GM19351 (cell line): Measurements from ENCODE around the gene SFRP5.

ENCODE experiments used
- ATAC-seq: cut with Tn5 transposase; IDR thresholded peaks from one replicate; pipeline ENCODE4 v1.9.1; 2021; ENCODE audit warnings: mild to moderate bottlenecking, moderate library complexity; ENCODE audit not compliant: unreplicated experiment

The SFRP5 gene

GRCh38 chr10:97788552-97789442 lies 17.0 kb upstream of the SFRP5 start:
- no peak for ATAC-seq

DNA sequence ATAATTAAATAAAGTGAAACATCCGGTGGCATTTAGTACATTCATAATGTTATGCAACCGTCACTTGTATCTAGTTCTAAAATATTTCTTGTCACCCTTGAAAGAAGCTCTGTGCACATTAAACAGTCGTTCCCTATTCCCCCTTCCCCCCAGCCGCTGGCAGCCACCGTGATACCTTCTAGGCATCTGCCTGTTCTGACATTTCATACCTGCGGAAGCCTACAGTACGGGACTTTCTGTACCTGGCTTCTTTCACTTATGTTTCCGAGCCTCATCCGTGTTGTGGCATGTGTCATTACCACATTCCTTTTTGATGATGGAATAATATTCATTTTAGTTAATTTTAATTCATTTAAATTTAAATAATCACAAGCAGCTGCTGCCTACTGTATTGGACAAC lies 13.9 kb upstream of the SFRP5 start:
- no peak for ATAC-seq

DNA sequence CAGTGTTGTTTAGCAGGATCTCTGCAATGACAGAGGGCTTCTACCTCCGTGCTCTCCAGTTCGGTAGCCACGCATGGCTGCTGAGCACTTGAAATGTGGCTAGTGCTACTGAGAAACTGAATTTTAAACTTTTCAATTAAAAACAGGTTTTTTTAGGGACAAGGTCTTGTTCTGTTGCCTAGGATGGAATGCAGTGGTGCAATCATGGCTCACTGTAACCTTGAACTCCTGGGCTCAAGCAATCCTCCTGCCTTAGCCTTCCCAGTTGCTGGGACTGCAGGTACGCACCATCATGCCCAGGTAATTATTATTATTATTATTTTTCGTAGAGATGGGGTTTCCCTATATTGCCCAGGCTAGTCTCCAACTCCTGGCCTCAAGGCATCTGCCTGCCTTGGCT lies 13.4 kb upstream of the SFRP5 start:
- no peak for ATAC-seq

- ATAC-seq = no peak
These were observed 12.5 kb upstream of the SFRP5 start for GRCh38 chr10:97784200-97784810.

GRCh38 chr10:97782455-97783228 lies 10.8 kb upstream of the SFRP5 start:
- ATAC-seq = no peak

DNA sequence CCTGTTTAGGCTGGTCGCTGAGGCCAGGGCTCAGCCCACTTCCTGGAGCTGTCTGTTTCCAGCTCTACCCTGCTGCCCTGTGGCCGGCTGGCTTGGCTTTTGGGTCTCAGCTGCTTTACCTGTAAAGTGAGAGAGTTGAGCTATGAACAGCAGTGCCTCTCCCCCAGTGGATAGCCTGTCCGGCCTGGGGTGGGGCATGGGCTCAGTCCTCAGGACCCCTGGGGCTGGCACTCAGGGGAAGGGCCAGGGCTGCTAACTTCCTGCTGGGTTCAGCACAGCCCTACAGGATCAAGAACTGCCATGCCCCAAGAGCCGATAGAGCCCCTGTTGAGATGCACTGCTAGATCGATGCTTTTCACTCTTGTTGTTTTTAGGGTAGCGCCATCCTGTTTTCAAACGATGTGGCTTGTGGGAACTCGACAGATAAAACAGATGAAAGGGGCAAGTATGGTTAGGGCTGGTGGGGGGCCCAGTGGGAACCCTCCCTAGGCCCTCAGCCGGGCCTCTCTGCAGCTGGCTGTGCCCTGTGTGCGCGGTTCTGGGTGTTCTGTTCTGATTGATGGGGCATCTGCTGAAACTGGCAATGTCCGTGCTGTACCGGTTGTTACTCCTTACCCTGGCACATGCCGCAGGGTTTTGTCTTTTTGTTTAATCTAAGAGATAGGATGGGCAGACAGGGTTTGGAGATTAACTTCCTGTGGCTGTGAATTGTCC lies 10.0 kb upstream of the SFRP5 start:
- ATAC-seq = no peak

GRCh38 chr10:97780841-97781617 lies 9.2 kb upstream of the SFRP5 start:
- ATAC-seq = no peak

GRCh38 chr10:97779975-97780374 lies 8.2 kb upstream of the SFRP5 start:
- ATAC-seq = no peak

DNA sequence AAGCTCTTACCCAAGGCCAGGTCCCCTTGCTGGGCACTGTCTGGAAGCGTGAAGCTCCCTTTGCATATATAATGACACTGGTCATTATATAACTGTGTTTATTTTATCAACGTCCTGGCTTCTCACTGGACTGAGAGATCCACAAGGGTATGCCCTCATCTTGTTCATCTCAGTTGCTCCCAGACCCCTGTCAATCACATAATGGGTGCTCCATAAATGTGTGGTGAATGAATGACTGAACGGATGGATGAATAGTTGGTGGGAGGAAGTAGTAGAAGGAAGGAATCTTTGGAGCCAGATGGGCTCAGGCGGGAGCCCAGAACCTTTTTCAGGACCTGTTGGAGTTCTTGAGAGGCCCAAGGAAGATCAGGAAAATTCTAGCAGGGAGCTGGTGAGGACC lies 7.7 kb upstream of the SFRP5 start:
- ATAC-seq = no peak

DNA sequence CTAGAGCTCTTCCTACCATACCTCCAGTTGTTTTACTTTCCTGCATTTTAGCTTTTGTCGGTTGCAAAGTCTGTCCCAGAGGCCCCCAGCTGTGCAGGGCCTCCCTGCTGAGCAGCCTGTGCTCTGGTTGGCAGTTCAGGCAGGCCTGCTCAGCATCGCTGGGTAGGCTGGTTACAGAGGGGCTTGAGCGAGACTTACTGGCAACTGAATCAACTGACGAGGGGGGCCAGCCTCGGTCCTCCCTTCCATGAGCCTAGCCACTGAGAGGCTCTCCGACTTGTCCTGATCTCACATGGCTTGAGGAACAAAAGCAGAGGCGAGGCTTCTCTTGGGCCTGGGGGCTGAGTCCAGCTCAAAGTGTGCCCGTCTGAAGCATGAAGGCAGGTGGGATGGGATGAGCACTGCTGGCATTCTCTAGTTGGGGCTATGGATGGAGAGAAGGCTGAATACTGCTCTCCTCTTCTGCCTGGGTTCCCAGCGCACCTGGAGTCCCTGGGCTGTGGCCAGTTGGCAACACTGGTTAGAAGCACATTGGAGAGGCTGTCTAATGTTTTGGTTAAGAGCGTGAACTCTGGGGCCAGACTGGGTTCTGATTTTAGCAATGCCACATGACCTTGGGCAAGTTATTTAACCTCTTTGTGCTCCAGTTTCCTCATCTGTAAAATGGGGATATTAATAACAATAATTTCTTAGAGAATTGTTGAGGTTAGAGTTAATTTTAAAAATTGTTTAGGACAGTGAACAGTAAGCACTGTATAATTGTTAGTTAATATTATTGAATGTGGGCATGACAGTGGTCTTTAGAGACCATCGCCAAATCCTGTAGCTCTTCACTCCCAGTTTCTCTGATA lies 6.9 kb upstream of the SFRP5 start:
- no peak for ATAC-seq

DNA sequence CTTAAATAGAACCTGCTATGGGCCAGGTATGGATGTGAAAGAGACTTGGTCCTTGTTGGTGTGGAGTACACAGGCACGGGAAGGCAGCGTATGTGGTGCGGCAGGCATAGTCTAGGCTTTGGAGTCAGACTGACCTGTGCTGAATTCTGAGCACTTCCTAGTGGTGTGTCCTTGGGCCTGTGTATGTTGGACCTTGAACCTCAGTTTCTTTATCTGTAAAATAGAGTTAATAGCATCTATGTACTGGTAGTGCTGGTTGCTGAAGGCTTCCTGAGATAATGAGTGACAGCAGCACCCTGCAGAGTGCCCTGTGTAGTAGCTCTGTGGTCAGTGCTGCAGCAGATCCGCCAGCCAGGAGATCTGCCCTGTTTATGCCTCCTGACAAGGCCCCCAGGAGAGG lies 5.3 kb upstream of the SFRP5 start:
- no peak for ATAC-seq

DNA sequence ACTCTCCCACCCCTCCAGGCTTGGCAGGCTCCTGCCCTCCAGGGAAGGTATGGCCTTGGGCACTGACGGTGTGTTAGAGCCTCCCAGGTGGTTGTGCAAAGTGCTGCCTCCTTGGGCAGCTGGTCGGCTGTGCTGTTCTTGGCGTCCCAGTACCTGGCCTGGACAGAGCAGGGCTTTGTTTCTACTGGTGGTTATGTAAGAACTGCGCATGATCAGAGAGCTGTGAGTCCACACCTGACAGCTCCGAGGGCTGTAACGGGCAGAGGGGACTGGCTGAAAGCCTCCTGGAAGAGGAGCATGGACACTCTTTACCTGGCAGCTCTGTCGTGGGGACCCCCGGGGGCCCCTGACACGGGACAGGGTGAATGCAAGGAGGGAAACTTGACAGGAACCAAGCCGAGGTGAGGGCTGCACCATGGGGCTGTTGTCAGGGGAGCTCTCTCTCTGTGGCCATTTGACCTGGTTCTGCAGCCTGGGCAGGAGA lies 3.1 kb upstream of the SFRP5 start:
- ATAC-seq = no peak

DNA sequence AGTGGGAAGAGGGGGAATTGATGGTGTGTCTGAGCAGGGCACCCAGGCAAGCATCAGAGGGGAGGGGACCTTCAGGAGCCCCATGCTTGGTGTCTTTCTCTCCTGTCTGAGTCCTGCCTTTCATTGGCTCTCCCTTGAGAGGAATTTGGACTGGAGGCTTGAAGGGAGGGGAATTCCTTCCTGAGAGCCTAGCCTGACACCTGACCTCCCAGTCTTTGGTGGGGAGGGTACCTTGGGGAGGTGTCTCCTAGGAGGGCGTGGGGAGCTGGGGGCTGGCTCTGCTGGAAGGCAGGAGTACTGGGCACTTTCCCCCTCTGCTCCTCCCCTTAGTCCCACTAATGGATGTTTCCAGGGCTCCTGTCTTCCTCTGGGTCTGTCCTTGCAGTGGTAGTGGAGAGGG lies 1.3 kb upstream of the SFRP5 start:
- no peak for ATAC-seq

DNA sequence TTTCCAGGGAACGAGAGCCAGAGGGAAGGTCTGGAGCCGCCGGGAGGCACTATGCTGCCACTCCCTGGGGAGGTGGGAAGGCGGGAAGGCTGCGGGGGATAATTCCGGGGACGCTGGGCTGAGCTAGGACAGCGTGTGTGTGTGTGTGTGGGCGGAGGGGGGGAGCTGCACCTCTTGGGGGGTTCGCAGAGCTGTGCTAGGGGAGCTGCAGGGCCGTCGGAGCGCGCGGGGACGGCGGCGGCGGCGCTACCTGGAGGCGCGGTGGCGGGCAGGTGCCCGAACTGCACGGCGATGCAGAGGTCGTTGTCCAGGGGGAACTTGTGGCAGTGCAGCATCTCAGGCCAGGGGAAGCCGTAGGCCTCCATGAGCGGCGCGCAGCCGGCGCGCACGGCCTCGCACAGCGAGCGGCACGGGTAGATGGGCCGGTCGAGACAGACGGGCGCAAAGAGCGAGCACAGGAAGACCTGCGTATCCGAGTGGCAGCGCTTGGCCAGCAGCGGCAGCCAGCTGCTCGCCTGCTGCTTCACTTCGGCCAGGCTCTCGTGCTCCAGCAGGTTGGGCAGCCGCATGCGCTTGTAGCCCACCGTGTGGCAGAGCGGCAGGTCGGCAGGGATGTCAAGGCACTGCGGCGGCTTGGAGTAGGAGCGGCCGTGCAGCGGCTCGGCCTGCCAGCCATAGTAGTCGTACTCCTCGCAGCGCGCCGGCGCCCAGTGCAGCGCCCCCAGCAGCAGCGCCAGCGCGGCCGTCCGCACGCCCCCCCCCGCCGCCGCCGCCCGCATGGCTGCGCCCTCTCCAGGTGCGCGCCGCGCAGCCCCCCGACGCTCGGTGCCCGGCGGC lies 526 bp downstream of the SFRP5 start:
- ATAC-seq = no peak

DNA sequence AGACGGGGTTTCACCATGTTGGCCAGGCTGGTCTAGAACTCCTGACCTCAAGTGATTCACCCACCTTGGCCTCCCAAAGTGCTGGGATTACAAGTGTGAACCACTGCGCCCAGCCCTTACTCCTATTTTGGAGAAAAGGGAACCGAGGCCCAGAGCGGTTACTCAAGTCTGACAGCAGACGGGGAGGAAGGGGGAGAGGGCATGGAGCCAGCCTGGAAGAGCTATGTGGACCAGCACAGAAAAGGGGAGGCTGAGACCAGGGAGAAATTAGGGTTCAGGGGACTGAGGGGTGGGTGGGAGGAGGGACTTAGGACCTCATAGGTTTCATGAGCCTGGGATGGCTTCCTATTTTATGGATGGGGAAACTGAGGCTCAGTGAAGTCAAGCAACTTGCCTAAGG lies 1.5 kb downstream of the SFRP5 start:
- no peak for ATAC-seq

GRCh38 chr10:97768322-97769315 lies 3.2 kb downstream of the SFRP5 start:
- no peak for ATAC-seq
